GM12874 (cell line): ENCODE results near the gene SCN8A.

Experiments used
- CTCF ChIP-seq: IDR thresholded peaks from 2 replicates; pipeline ENCODE4 v1.5.1; 2011; ENCODE audit warnings: low read depth, mild to moderate bottlenecking, control low read depth, low read length, moderate library complexity; ENCODE audit not compliant: insufficient read depth

SCN8A gene

GRCh38 chr12:51846911-51847642, 256.0 kb downstream of the SCN8A start:
- TF ChIP-seq CTCF, result no peak

- no peak for TF ChIP-seq CTCF
Observed at GRCh38 chr12:51847643-51848325, 256.8 kb downstream of the SCN8A start.

- no peak for TF ChIP-seq CTCF
Observed at GRCh38 chr12:51848326-51848727, 257.3 kb downstream of the SCN8A start, which contains the start of gene FIGNL2. FIGNL2 (minus strand) TSS chr12:51848718; CDS start chr12:51822413, 26,305 bp downstream.

- TF ChIP-seq CTCF, result no peak
Observed at GRCh38 chr12:51848841-51849735, 258.1 kb downstream of the SCN8A start.

- no peak for TF ChIP-seq CTCF
Observed at GRCh38 chr12:51850081-51850964, 259.3 kb downstream of the SCN8A start.

DNA sequence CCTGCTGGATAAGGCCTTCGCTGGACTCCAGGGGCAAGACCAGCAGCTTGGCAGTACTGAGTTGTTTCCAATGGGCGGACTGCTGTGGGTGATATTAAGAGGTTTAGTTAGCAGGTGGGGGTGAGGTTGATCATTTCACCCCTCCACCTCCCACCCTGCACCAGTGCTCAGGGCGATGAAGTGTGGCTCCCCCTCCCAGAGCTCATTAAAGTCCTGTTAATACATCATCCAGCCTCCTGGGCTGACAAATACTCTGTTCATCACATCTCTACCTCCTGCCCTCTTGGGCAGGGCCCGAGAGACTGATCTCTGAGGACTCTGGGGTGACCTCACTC, 259.9 kb downstream of the SCN8A start:
- no peak for TF ChIP-seq CTCF
